GM19395 (cell line): ENCODE measurements around the gene RNF32.
"Not testable (repeated sequence)": the region's sequence is repeated elsewhere in the genome, so short reads cannot be mapped to it uniquely, and the experiment has no call there.

ENCODE experiments used
- ATAC-seq: cut with Tn5 transposase; IDR thresholded peaks from one replicate; pipeline ENCODE4 v1.9.1; 2021; ENCODE audit warnings: mild to moderate bottlenecking, moderate library complexity; ENCODE audit not compliant: unreplicated experiment

RNF32 gene

DNA sequence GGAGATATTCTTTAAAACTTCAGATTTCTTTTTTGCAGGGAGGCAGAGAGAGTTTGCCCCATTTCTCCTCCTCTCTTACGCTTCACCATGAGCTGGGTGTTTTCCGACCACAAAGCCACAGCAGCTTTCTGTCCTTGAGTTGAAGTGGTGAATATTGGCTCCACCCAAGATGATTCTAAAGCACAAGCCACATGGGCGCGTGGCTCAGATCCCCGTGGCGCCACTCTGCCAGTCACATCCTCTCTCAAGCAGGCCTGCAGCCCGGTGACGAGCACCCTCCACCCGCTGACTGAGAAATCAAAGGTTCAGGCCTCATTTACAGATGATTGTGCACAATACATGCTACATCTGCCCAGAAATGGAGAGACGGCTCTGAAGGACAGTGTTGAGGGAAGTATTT, 27.6 kb upstream of the RNF32 start:
- no peak for ATAC-seq

DNA sequence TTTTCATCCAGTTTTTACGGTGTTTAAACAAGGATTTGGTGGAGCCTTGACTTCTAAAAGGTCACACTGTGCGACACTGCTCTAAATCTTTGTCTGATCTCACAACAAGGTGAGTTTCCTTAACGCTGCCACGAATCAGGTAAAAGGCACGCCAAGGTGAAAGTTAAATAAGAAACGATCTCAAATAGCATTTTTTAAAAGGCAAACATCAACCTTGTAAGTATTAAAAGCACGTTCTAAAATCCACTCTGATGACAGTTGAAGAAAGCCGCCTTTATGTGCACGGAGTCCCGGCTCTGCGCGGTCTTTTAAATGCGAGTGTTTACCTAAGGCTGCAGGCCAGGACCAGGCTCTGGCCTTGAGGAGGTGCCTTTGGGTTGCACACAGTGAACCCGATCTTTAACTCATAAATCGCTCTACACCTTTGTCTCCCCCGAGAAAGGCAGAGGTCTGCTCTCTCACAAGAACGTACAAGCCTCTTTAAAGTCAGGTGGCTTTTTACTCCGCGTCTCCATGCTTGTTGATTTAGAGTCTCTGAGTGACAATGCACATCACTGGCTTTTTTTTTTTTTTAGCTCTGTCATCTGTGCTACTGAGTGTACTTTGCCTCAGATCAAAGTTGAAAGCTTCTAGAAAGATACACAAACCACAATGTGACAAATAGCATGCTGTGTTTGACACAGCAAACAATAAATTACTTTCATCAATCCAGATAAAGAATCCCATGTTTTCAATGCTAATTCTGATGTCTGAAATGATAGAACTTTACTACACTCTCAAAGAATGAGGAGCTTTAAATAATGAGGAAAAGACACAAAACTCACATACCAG, 25.9 kb upstream of the RNF32 start:
- ATAC-seq: no peak

DNA sequence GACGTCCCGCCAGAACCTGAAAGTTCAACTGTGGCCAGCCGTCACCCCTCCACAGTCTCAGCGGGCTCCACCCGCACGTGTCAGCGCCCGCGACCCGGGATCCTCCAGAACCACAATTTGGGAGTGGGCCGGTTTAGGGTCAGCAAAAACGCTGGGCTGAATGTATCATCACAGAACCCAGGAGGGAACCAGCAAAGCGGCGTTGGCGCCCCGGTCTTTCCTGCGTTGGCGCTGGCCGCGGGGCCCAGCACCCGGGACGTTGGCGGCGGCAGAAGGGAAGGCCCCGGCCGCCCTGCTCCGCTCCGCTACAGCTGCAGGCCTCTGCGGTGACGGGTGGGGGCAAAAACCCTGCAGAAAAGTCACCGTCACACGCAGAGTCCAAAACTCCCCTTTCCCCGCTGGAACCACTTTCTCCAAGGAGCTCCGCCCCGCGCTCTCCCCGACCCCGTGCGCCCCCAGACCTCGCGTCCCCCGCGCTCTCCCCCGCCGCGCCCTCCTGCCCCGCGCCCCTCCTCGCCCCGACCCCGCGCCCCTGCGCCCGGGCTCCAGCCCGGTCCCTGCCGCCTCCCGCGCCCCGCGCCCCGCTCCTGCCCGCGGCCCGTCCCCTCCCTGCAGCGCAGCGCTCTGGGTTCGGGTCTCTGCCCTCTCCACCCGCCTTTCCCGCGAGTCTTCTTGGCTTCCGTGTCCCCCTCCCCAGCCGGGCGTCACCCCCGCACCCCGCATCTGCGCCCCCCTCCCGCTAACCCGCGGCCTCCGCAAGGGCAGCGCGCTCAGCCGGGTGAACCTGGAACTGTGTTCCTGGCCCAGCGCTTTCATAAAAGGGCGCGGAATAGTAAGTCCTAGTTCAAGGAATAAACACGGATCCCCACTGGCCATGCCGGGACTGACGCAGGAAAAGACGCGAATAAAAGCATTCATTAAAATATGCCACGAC, 24.0 kb upstream of the RNF32 start:
- no peak for ATAC-seq

DNA sequence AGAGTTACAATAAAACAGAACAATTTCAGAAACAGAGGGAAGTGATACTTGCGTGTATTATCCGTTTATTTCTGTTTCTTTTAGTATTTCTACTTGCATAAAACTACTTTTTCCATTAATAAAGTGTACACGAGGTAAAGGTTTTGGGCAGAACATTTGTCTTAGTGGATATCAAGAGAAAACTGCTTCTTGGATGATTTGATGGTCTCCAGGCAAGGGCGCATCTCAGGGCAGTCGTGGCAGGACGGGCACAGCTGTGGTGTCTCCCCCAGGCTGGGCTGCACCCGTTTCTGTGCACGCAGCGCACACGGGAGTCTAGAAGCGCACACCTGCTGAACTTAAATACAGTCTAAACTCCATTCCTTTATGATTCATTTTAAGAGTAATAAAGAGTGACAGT, 23.4 kb upstream of the RNF32 start:
- ATAC-seq: no peak

DNA sequence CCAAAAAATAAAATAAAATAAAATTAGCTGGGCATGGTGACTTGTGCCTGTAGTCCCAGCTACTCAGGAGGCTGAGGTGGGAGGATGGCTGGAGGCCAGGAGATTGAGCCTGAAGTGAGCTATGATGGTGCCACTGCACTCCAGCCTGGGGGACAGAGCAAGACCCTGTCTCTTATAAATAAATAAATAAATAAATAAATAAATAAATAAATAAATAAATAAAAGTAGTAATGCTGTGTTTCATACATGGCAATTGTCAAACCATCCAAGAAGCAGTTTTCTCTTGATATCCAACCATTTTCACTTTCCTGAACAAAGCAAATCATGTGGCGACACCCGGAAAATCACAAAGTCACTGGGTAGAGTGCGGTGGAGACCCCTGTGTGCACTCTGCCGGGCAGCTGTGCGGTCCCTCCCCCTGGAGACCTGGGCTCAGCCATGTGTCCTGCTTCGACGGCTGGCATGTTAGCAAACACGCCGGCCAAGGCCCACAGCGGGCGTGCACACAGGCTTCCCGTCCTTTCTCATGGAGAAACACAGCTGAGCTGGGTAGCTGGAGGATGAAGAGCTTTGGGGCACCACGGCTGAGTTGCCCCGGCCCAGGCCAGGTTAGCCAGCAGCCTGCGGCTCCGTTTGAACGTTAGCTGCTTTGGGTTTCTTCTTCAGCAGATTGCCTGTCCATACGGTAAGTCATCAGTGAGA, 22.3 kb upstream of the RNF32 start:
- no peak for ATAC-seq

DNA sequence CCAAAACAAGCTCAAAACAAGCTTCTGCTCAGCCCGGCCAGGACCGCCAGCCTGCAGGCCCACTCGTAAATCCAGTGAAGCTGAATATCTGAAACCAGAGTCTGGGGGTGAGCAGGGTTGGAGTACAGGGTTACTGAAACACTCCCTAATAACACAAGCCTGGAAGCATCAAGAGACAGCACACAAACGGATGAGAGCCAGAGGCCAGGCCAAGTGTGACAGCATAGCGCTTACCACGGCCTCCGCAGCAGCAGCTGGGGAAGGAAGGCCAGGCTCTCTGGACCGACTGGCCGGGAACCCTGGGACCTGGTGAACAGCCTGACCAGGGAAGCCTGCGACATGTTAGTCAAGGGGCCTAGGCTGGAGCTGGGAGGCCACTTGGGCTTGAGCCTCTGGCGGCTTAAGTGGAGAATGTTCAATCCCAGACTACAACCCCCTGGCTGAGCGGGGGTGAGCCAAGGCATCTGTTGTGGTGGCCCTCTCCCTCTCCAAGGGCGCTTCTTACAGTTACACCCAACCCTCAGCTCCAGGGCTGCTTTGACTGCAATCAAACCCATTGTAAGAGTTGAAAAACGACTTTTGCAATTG, 21.7 kb upstream of the RNF32 start:
- no peak for ATAC-seq

DNA sequence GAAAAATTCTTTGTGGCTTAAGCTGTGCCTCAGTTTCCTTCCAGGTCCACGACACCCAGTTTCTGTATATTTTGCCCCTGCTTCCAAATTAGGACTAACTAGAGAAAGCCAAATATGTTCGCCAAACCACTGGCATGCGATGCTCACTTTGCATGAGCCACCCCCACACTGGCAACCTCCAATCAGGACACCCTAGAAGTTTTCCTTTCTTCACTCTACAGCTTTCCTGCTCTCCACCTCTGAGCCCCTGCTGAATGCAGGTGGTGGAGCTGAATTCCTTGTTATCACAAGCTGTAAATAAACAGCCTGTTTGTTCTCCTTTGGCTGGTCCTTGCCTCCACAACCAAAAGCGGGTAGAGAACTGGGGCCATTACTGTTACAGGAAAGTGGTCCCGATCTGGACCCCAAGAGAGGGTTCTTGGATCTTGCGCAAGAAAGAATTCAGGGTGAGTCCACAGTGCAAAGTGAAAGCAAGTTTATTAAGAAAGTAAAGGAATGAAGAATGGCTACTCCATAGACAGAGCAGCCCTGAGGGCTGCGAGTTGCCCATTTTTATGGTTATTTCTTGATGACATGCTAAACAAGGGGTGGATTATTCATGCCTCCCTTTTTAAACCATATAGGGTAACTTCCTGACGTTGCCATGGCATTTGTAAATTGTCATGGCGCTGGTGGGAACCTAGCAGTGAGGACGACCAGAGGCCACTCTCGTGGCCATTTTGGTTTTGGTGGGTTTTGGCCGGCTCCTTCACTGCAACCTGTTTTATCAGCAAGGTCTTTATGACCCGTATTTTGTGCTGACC, 20.9 kb upstream of the RNF32 start:
- not testable (repeated sequence) for ATAC-seq

DNA sequence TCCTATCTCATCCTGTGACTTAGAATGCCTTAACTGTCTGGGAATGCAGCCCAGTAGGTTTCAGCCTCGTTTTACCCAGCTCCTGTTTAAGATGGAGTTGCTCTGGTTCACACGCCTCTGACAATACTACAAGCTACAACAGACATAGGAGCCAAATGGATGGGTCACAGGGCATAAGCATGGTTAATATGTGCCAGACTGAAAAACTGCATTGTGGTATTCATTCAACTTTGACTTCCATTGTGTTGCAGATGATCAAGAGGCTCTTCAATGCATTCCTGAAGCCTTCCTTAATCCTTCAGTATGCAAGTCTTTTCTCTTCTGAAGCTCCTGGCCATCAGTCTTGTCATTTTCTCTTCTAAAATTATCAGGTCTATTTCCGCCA, 20.3 kb upstream of the RNF32 start:
- ATAC-seq: no peak

DNA sequence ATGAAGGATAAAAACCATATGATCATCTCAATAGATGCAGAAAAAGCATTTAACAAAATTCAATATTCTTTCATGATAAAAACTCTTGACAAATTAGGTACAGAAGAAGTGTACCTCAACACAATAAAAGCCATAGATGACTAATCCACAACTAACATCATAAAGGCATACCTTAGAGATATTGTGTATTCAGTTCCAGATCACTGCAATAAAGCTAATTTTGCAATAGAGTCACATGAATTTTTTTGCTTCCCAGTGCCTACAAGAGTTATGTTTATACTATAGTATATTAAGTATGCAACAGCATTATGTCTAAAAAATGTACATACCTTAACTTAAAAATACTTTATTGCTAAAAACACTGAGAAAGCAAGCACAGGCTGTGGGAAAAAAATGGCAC, 18.9 kb upstream of the RNF32 start:
- ATAC-seq: no peak

DNA sequence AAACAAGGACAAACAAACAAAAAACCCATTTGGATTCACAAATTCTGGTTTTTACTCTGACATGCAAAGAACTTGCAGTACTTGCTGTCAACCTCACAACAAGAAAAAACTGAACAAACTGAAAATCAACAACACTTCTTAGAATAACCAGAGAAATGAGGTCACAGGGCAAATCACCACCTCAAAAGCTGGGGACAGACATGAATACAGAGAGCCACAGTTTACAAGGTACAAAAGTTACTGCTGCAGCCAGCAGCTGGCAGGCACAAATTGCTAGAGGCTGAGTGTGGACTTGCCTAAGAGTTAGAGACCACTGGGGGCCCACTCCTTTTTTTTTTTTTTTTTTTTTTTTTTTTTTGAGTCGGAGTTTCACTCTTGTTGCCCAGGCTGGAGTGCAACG, 15.0 kb upstream of the RNF32 start:
- no peak for ATAC-seq

DNA sequence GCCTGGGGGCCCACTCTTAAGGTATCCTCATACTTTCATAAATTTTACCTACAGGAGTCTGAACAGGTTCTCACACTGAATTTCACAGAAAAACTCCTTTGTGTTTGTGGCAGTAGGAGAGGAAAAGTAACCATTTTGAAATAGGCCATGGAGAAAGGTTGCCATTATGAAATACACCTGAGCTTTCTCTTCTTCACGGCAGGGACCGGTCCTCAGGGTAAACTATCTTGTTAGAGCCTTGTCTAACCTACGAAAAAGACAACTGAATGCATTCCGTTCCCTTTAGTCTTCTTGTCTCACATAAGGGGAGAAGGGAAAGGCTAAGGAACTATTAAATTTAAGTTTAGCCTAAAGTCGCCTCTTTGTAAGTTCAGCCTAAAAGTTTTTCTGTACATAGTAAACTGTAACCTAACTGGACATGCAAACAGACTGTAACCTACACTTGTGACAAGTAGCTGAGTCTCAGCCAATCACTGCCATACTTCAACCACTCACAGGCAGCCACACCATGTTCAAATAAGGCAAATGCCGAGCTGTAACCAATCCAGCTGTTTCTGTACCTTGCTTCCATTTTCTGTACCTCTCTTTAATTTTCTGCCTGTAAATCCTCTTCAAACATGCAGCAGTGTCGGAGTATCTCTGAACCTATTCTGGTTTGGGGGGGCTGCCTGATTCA, 14.2 kb upstream of the RNF32 start:
- no peak for ATAC-seq

DNA sequence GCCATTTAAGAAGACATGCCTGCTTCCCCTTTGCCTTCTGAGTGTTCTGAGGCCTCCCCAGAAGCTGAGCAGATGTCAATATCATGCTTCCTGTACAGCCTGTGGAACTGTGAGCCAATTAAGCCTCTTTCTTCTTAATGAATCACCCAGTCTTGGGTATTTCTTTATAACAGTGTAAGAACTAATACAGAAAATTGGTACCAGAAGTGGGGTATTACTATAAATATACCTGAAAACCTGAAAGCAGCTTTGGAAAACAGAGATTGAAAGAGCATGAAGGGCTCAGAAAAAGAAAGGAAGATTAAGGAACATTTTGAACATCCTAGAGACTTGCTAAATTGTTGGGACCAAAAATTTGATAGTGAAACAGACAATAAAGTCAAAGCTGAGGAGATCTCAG, 12.0 kb upstream of the RNF32 start:
- no peak for ATAC-seq

DNA sequence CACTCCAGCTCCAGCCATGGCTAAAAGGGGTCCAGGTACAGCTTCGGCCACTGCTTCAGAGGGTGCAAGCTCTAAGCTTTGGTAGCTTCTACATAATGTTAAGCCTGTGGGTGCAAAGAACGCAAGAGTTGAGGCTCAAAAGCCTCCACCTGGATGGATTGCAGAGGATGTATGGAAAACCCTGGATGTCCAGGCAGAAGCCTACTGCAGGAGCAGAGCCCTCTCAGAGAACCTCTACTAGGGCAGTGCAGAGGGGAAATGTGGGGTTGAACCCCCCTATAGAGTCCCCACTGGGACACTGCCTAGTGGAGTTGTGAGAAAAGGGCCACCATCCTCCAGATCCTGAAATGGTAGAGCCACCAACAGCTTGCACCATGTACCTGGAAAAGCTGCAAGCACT, 10.7 kb upstream of the RNF32 start:
- ATAC-seq: no peak

DNA sequence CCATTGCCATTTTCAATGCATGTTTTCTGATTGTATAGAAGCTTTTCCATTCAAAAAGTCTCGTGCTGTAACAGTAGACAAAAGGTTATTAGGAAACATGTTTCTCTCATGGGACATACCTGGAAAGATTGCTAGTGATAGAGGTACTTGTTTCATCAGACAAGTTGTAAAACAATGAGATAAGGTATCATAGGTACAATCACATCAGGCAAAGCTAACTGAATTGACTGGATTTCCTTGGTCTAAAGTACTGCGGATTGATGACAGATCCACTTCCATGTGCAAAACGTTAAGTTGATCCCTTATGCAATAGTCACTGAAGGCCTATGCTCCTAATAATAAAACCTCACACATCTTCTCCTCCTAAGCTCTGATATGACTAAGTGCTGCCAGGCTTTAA, 6.5 kb upstream of the RNF32 start:
- no peak for ATAC-seq

DNA sequence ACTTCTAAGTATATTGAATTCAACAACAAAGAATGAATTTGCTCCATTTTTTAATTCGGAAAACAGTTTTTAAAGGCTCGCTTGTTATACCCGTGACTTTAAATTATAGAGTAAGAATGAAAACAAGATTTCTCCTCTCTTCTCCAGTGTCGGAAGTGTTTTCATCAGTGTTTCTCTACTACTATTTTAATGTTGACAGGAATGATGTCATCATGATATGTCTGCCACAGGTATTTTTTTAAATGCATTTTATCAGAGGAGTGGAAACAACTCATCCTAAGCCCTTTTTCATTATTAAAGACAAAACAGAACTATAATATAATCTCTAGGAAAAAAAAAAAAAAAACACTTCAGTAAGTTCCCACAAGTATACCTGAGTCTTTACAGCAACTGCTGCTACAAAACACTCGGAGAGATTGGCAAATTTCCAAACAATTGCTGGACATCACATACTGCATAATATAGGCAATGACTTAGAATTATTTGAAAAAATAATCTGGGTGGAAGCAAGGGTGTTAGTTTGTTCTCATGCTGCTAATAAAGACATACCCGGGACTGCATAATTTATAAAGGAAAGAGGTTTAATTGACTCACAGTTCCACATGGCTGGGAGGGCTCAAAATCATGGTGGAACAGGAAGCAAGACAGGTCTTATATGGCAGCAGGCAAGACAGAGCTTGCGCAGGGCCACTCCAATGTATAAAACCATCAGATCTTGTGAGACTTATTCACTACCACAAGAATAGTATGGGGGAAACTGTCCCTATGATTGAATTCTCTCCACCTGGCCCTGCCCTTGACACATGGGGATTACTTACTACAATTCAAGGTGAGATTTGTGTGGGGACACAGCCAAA, 4.8 kb upstream of the RNF32 start:
- ATAC-seq: no peak

DNA sequence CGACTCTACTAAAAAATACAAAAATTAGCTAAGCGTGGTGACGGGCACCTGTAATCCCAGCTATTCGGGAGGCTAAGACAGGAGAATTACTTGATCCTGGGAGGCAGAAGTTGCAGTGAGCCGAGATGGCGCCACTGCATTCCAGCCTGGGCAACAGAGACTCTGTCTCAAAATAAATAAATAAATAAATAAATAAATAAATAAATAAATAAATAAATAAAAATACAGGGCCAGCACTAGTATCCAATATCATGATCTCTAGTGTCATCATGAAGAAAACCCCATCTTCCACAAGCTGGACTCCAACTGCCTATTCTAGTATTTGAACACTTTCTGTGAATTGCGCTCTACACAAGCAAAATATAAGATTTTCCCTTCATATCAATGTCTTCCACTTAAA, 3.5 kb upstream of the RNF32 start:
- not testable (repeated sequence) for ATAC-seq

DNA sequence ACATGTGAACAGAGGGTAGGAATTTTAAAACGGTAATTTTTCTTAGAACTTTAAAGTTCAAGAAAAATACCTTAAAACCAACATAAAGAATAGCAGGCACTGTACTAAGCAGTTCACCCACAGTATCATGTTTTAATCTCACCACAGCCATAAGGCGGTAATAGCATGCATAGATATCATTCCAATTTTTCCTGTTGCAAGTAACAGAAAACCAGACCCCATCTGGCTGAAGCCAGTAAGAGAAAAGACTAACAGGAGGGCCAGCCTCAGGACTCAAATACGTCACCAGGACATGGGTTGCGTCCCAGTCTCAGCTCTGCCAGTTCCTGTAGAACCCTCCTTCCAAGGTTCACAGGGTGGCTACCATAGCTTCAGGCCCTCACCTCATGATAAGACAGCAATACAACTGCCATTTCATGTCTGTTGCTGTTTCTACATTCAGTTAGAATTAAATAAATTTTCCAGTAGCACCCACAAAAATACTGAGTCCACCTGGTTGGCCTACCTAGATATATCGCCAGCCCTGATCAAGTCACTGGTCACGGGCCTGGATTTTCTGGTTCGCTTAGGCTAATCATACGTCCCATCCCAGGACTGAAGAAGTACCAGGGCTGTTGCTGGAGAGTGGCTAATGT, 2.0 kb upstream of the RNF32 start:
- no peak for ATAC-seq
